Mammary epithelial cell (primary cell): ENCODE results near the gene TTC38.

Source experiments
- EZH2 ChIP-seq: IDR thresholded peaks from 2 replicates; pipeline ENCODE4 v1.6.1; 2012; ENCODE audit warnings: low read length, inconsistent platforms, borderline replicate concordance
- TF ChIP-seq, protein P1 (sequence below), 2 donors: IDR thresholded peaks in 1 of 2; conservative IDR thresholded peaks in 1 of 2; 2 replicates each; pipeline ENCODE4 v1.5.1; 2011 to 2012; ENCODE audit warnings: inconsistent platforms in 2 of 2, low read length in 2 of 2, mild to moderate bottlenecking in 2 of 2, control low read depth in 1 of 2, low read depth in 1 of 2; ENCODE audit not compliant: insufficient read depth in 1 of 2; ENCODE audit errors: extremely low read depth in 1 of 2

DNA sequence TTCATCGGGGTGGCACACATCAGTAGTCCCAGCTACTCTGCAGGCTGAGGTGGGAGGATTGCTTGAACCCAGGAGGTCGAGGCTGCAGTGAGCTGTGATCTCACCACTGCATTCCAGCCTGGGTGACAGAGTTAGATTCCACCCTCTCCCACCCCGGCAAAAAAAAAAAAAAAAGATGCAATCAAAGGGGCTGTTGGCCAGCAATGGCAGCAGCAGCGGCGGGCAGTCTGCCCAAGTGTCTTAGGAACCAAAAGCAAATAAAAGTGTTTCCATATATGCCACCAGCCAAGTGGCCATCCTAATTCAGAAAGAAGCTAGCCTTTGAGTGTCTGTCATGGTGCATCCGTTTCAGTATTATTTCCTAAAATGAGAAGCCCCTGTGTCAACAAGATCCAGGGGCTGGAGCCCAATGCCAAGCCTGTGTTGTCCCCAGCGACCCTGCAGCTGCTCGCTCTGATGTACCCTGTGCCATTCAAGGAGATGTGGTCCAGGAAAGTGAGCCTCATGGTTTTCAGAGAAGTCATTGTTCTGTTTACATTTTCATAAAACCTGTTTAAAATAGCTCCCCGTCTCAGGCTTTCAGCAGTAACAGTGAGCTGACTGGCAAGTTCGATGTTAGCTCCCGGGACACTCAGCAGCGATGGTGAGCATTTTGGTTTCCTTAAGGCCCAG, 30.2 kb upstream of the TTC38 start:
- TF ChIP-seq, protein P1, sequence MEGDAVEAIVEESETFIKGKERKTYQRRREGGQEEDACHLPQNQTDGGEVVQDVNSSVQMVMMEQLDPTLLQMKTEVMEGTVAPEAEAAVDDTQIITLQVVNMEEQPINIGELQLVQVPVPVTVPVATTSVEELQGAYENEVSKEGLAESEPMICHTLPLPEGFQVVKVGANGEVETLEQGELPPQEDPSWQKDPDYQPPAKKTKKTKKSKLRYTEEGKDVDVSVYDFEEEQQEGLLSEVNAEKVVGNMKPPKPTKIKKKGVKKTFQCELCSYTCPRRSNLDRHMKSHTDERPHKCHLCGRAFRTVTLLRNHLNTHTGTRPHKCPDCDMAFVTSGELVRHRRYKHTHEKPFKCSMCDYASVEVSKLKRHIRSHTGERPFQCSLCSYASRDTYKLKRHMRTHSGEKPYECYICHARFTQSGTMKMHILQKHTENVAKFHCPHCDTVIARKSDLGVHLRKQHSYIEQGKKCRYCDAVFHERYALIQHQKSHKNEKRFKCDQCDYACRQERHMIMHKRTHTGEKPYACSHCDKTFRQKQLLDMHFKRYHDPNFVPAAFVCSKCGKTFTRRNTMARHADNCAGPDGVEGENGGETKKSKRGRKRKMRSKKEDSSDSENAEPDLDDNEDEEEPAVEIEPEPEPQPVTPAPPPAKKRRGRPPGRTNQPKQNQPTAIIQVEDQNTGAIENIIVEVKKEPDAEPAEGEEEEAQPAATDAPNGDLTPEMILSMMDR (conservative IDR thresholded peaks at IDR 0.05 in 1 of 2, IDR thresholded peaks at IDR 0.05 in 1 of 2; ENCODE audit: extremely low read depth in 1 of 2, insufficient read depth in 1 of 2, low read depth in 1 of 2, low read length in 2 of 2), result no peak
- no peak for TF ChIP-seq EZH2
